Kidney capillary endothelial cell (primary cell): ENCODE results near the gene CPLANE1.
"Not testable (repeated sequence)": the region's sequence is repeated elsewhere in the genome, so short reads cannot be mapped to it uniquely, and the experiment has no call there.

ENCODE experiments used
- DNase-seq: peaks from one replicate; pipeline ENCODE4 v3.0.0-alpha.2; 2018; ENCODE audit warnings: low spot score

CPLANE1 gene

DNA sequence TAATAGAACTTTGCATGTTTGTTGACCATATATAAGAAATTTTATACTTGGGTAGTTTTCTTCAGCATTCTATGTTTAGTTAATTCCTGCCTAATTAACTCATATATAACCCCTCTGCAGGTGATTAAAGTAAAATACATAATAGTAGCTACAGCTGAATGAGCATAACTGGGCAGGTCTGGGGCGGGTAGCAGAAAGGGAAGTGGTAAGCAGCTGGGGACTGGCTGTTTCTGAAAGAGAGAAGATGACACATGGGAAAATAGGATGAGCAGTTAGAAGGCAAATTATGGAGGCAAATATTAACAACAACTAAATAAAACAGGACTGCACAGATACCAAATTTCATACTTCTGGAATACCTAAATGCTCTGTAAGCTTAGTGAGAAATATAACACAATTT lies 128.1 kb downstream of the CPLANE1 start:
- DNase-seq = no peak

DNA sequence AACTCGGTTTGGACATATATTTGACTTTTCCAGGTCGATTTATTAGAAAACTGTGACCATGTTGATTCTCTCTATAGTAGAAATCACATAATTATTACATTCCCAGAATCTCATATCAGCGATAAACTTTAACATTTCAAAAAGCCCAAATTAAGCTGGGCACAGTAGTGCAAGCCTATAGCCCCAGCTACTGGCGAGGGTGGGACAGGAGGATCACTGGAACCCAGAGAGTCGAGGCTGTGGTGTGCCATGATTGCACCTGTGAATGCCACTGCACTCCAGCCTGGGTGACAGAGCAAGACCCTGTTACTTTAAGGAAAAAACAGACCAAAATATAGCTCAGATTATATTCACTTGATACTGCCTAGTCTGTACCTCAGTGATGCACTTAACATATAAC lies 128.9 kb downstream of the CPLANE1 start:
- DNase-seq = no peak

GRCh38 chr5:37116359-37116758 lies 132.8 kb downstream of the CPLANE1 start:
- no peak for DNase-seq

DNA sequence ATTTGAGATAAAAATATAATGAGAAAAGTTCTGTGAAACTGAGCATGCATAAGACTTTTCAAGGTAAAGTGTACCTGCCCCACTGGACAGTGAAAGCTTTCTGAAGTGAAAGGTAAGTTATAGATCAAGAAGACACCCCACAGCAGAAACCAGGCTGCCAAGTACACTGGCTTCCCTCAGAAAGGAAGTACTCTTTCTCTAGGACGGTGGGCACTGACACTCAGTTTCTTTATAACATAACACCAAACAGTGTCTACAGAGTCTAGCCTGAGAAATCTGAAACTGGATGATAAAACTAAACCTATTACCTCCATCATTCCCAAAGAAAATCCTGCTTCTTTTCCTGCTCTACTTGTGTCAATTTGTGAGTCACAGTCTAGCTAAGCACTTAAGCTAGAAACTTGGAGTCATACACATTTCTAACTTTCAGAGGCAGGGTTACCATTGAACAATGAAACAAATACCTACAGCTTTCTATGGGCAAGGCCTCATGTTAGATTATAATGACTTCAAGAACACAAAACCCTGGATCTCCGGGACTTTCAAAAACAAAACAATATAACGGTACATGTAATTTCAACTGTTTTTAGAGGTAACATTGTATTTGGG lies 136.7 kb downstream of the CPLANE1 start:
- no peak for DNase-seq

GRCh38 chr5:37111426-37112382 lies 137.5 kb downstream of the CPLANE1 start:
- DNase-seq = no peak

DNA sequence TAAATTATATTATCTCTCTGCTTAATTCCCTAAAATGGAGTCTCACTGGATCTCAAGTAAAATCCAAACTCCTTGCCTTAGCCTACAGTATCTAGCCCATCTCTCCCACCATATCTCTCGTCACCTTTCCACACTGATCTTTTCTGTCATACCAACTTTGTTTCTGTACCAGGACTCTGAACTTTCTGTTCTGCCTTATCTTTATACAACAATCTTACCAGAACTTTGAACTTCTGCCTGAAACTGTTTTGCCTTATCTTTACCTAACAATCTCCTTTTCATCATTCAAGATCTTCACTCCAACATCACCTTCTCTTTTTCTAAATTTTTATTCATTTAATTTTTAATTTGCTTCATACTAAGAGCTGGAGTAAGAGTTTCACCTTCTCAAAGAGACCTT lies 139.0 kb downstream of the CPLANE1 start:
- DNase-seq = no peak

- no peak for DNase-seq
Measured at GRCh38 chr5:37109338-37109737, 139.8 kb downstream of the CPLANE1 start.

- DNase-seq = no peak
Measured at GRCh38 chr5:37103302-37103701, 145.9 kb downstream of the CPLANE1 start.

DNA sequence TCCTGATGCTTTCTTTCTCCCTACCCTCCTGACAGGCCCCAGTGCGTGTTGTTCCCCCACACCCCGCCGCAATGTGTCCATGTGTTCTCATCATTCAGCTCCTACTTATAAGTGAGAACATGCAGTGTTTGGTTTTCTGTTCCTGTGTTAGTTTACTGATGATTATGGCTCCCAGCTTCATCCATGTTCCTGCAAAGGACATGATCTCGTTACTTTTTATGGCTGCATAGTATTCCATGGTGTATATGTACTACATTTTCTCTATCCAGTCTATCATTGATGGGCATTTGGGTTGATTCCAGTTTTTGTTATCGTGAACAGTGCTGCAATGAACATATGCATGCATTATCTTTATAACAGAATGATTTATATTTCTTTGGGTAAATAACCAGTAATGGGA lies 149.9 kb downstream of the CPLANE1 start:
- DNase-seq = not testable (repeated sequence)

- DNase-seq = not testable (repeated sequence)
Measured at GRCh38 chr5:37093795-37094194, 155.4 kb downstream of the CPLANE1 start.

DNA sequence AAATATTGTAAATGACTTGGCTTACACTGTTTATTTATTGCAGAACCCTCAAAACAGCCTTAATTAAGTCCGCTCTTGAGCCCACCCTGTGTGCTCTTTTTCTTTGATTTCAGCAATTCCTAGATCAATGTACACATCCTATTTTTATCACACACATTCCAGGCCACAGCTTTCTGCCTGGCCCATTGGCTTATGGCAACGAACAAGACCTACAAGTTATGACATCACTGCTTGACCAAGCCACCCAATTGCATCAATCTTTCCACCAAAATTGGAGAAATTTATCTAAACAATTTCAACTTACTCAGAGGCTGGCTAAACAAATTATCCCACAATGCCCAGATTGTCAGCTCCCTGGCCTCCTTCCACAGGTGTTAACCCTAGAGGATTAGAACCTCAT lies 158.4 kb downstream of the CPLANE1 start:
- DNase-seq = no peak

DNA sequence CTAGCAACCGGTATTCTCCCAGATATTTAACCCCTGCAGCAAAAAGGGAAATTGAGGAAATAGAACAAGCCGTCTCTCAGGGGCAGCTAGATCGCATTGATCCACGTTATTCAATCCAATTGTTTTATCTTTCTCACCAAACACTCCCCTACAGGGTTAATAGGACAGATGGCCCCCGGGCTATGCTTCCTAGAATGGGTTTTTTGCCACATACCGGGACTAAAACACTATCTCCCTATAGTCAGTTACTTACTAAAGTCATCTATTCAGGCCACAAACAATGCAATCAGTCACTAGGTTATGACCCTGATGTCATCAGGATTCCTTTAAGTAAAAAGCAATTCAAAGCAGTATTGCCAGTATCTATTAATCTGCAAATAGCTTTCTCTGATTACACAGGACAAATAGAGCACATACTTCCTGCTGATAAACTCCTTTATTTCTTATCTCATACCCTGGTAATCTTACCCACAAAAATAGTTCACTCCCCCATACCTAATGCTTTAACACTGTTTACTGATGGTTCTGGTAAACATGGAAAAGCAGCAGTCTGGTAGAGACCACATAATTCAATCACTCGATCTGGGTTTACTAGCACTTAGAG lies 159.0 kb downstream of the CPLANE1 start:
- DNase-seq = no peak

DNA sequence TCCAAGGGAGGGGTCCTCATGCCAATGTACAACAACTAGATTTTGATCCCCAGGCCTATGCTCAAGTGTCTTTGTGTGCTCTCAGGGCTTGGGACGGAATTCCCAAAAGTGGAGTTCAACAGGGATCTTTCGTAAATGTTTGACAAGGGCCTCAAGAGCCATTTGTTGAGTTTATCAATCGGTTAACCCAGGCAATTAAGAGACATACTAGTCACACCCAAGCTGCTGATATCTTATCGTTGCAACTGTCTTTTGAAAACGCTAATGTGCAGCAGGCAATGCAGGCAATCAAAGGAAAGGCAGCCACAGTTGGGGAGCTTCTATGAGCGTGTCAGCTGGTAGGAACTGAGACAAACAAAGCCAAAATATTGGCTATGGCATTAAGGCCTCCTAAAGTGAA lies 161.2 kb downstream of the CPLANE1 start:
- DNase-seq = no peak

- DNase-seq = no peak
Measured at GRCh38 chr5:37086466-37087173, 162.6 kb downstream of the CPLANE1 start.

- not testable (repeated sequence) for DNase-seq
Measured at GRCh38 chr5:37086026-37086425, 163.2 kb downstream of the CPLANE1 start.

- DNase-seq = not testable (repeated sequence)
Measured at GRCh38 chr5:37082977-37083376, 166.2 kb downstream of the CPLANE1 start.

- no peak for DNase-seq
Measured at GRCh38 chr5:37080697-37081096, 168.5 kb downstream of the CPLANE1 start.

DNA sequence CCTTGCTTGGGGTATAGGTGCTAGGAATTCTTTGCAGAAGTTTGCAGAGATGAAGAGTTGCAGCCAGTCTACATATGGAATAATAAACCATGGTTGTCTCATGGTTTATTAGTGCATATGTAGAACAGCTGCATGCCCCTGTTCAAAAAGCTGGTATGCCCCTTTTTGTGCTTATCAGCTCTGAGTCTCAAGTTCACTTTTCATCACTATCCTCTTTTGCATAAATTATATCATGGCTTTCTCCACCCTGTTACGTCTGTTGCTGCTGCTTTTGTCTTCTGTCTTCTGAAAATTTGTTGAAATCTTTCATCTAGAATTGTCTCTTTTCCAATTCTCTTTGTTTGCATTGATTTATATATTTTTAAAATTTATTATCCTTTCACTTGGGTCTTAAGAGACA lies 172.0 kb downstream of the CPLANE1 start:
- DNase-seq = no peak

- DNase-seq = no peak
Measured at GRCh38 chr5:37075399-37075950, 173.7 kb downstream of the CPLANE1 start.

DNA sequence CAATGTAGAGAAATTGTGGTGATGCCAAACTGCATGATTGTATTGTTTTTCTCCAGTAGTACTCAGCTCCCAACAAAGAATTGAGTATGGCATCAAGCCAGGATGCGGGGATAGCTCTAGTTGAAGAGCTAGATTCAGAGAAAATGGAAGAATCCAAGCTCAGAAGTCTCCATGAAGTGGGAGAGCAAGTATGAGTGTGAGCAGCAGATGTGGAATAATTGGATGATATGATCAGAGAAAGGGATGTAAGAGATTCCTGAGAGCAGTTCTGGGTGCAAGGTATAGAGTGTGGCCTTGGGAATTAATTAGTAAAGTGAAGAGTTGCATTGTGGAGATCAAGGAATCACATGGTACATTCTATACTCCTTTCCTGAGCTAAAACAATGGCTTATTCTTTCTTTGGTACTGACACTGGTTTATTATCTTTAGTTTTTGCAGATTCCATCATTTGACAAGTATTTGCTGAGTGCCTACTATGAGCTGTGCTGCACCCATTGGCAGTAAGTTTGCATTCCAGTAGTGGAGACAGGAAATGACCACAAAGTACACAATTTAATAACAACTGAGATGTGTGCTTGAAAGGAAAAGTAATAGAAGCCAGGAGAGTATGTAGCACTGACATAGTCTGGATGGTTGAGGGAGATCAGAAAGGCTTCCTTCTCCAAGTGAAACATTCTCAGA lies 177.1 kb downstream of the CPLANE1 start:
- peak; percentile 67 for DNase-seq

- DNase-seq = no peak
Measured at GRCh38 chr5:37071487-37071886, 177.7 kb downstream of the CPLANE1 start.
